Peyer's patch (tissue), 4 donors: Measurements from ENCODE around the gene EXOC4. TPM values are rescaled to one million over a fixed set of nuclear protein-coding genes. Genes with fewer than 3 reads are reported as not detected.

ENCODE experiments used
- DNase-seq, 3 donors: peaks; one replicate each; pipeline ENCODE4 v3.0.0-alpha.2; 2017 to 2019
- H3K27ac ChIP-seq, 4 donors: fragments of 200-600 bp; sonication (generic); one replicate each; pipeline ENCODE4 v1.5.1; 2016 to 2019
- H3K27me3 ChIP-seq, 2 donors: fragments of 200-600 bp; sonication (generic); one replicate each; pipeline ENCODE4 v1.5.1; 2019
- H3K36me3 ChIP-seq, 3 donors: fragments of 200-600 bp; sonication (generic); one replicate each; pipeline ENCODE4 v1.5.1; 2016 to 2019
- H3K4me1 ChIP-seq, 4 donors: fragments of 200-600 bp; sonication (generic); one replicate each; pipeline ENCODE4 v1.5.1; 2016 to 2019
- H3K4me3 ChIP-seq, 4 donors: fragments of 200-600 bp; sonication (generic); 1 replicate in 3 of 4; 2 replicates in 1 of 4; pipeline ENCODE4 v1.5.1; 2016 to 2019; ENCODE audit warnings: mild to moderate bottlenecking in 1 of 4
- H3K9me3 ChIP-seq, 4 donors: fragments of 200-600 bp; sonication (generic); one replicate each; pipeline ENCODE4 v1.5.1; 2016 to 2019; ENCODE audit warnings: mild to moderate bottlenecking in 1 of 4
- CTCF ChIP-seq, 6 experiments: fragments of 450-650 bp in 4 of 6; fragments of 200-600 bp in 2 of 6; sonication (generic) in 1 of 6; IDR thresholded peaks; one replicate each; pipeline ENCODE4 v1.5.1; 2017 to 2019; ENCODE audit warnings: antibody characterized with exemption in 6 of 6, mild to moderate bottlenecking in 3 of 6, moderate library complexity in 1 of 6
- POLR2A ChIP-seq, 2 donors: fragments of 450-650 bp; IDR thresholded peaks; one replicate each; pipeline ENCODE4 v1.5.1; 2017; ENCODE audit warnings: antibody characterized with exemption in 2 of 2, mild to moderate bottlenecking in 2 of 2, moderate library complexity in 2 of 2
- total RNA-seq, 4 donors: library from RNA; depleted of rRNA; stranded (reverse); fragments of >200 nt; gene quantifications; one replicate each; pipeline ENCODE4 v1.1.0, GENCODE V29; 2016

The EXOC4 gene
- total RNA-seq, 4 donors from 2014 or later = 128 to 502 (median 141) TPM

- no peak overlapping the region for H3K4me3 ChIP-seq
- H3K36me3 ChIP-seq = no peaks in the 10 kb centered on the region
- H3K27me3 ChIP-seq = no peaks in the 10 kb centered on the region
- TF ChIP-seq POLR2A (IDR thresholded peaks at IDR 0.05) (no peak), CTCF (IDR thresholded peaks at IDR 0.05) (no peak)
- no peaks in the 10 kb centered on the region for H3K4me1 ChIP-seq
- H3K9me3 ChIP-seq = no peaks in the 10 kb centered on the region
- DNase-seq = no peak
- H3K27ac ChIP-seq = no peak overlapping the region
Observed at GRCh38 chr7:133376514-133376913, 123.6 kb downstream of the EXOC4 start.

DNA sequence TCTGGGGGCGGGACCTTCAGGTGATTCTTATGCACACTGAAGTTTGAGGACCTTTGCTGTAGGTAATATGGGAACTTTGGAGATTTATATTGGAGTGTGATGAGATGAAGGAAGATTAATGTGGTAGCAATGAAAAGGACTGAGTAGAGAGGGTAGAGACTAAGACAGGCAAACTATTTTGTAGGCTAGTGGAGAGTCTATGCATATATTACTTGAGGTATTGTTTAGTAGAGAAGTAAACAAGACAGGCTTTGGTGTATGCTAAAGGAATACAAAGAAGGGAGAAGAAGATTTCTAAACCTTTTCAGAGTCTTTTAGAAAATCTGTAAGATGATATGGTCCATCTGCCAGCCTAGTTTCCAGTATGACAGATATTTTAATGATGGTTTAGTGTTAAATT is 129.1 kb downstream of the EXOC4 start:
- DNase-seq = no peak
- Histone ChIP-seq H3K4me3 (no peak overlapping the region), H3K27me3 (no peaks in the 10 kb centered on the region), H3K27ac (no peak overlapping the region), H3K9me3 (no peaks in the 10 kb centered on the region), H3K36me3 (no peaks in the 10 kb centered on the region), H3K4me1 (no peaks in the 10 kb centered on the region)
- TF ChIP-seq CTCF (IDR thresholded peaks at IDR 0.05) = no peak
- TF ChIP-seq POLR2A (IDR thresholded peaks at IDR 0.05) = no peak

- H3K4me1 ChIP-seq = no peaks in the 10 kb centered on the region
- TF ChIP-seq CTCF (IDR thresholded peaks at IDR 0.05) (no peak), POLR2A (IDR thresholded peaks at IDR 0.05) (no peak)
- no peak overlapping the region for H3K27ac ChIP-seq
- DNase-seq = no peak
- H3K36me3 ChIP-seq = no peaks in the 10 kb centered on the region
- H3K27me3 ChIP-seq = no peaks in the 10 kb centered on the region
- no peaks in the 10 kb centered on the region for H3K9me3 ChIP-seq
- H3K4me3 ChIP-seq = no peak overlapping the region
Observed at GRCh38 chr7:133382775-133383559, 130.1 kb downstream of the EXOC4 start.

DNA sequence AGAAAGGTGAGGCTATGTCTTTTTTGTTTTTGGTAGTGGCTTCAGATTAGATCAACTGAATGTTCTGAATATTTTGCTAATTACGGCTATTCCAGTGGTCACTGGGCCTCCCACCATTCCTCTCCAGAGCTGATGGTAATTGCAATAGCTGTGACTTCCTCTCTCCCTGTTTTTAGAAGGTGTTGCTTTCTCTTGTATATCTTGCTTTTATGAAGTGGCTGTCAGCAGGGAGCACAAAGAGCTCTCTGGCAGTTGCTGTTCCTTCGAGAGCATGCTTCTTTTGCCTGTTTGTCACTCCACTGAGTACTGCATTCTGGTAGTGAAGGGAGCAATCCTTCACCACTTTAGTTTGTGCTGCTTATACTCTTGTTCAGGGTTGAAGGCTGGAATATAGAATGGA is 133.3 kb downstream of the EXOC4 start:
- Histone ChIP-seq H3K9me3 (no peaks in the 10 kb centered on the region), H3K27ac (no peak overlapping the region), H3K27me3 (no peaks in the 10 kb centered on the region), H3K36me3 (no peaks in the 10 kb centered on the region), H3K4me1 (no peaks in the 10 kb centered on the region), H3K4me3 (no peak overlapping the region)
- no peak for DNase-seq
- TF ChIP-seq CTCF (IDR thresholded peaks at IDR 0.05) = no peak
- no peak for TF ChIP-seq POLR2A (IDR thresholded peaks at IDR 0.05)

DNA sequence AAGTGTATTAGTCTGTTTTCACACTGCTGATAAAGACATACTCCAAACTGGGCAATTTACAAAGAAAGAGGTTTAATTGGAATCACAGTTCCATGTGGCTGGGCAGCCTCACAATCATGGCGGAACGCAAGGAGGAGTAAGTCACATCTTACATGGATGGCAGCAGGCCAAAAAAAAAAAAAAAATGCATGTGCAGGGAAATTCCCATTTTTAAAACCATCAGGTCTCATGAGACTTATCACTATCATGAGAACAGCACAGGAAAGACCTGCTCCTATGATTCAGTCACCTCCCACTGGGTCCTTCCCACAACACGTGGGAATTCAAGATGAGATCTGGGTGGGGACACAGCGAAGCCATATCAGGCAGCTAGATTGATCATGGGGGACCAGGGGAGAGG is 136.8 kb downstream of the EXOC4 start:
- H3K4me3 ChIP-seq = no peak overlapping the region
- H3K27me3 ChIP-seq = no peaks in the 10 kb centered on the region
- no peaks in the 10 kb centered on the region for H3K9me3 ChIP-seq
- H3K36me3 ChIP-seq = no peaks in the 10 kb centered on the region
- H3K27ac ChIP-seq = no peak overlapping the region
- no peak for TF ChIP-seq POLR2A (IDR thresholded peaks at IDR 0.05)
- TF ChIP-seq CTCF (IDR thresholded peaks at IDR 0.05) = no peak
- DNase-seq = no peak
- H3K4me1 ChIP-seq = no peaks in the 10 kb centered on the region
